MCF 10A (cell line): ENCODE measurements around the gene CYFIP1. TPM values are rescaled to one million over a fixed set of nuclear protein-coding genes. Genes with fewer than 3 reads are reported as not detected.

Experiments used
- BruUV-seq: library from RNA; stranded (reverse); fragments of 400-500 nt; replicated peaks from 2 replicates; lab custom pipeline; 2021; lab: Mats Ljungman, UMichigan
- CTCF ChIA-PET: fragments of 300-600 bp; sonication (Branson Sonifier 250); formaldehyde crosslinking; extraction: SDS; loops from one replicate; lab custom pipeline; 2021; ENCODE audit warnings: antibody characterized with exemption, inconsistent platforms; lab: Yijun Ruan, JAX
- POLR2A ChIA-PET: fragments of 300-600, 350-650 bp; sonication (Branson Sonifier 250); formaldehyde crosslinking; extraction: SDS; loops from one replicate; lab custom pipeline; 2020; ENCODE audit warnings: antibody characterized with exemption, inconsistent platforms; lab: Yijun Ruan, JAX
- DNase-seq: peaks from one replicate; pipeline ENCODE4 v3.0.0-alpha.2; 2018; ENCODE audit not compliant: unreplicated experiment
- H3K27ac Mint-ChIP-seq: one replicate; pipeline ENCODE4 v1.8.0; 2022; ENCODE audit warnings: mild to moderate bottlenecking, low read depth, mixed read lengths; ENCODE audit not compliant: unreplicated experiment
- H3K27me3 Mint-ChIP-seq: one replicate; pipeline ENCODE4 v1.8.0; 2022; ENCODE audit warnings: mixed read lengths; ENCODE audit not compliant: insufficient read depth, unreplicated experiment
- H3K36me3 Mint-ChIP-seq: one replicate; pipeline ENCODE4 v1.8.0; 2022; ENCODE audit warnings: mild to moderate bottlenecking, moderate library complexity, mixed read lengths; ENCODE audit not compliant: insufficient read depth, unreplicated experiment
- H3K4me1 Mint-ChIP-seq: one replicate; pipeline ENCODE4 v1.8.0; 2022; ENCODE audit warnings: mixed read lengths; ENCODE audit not compliant: insufficient read depth, unreplicated experiment
- H3K4me3 Mint-ChIP-seq: one replicate; pipeline ENCODE4 v1.8.0; 2022; ENCODE audit warnings: mild to moderate bottlenecking, moderate library complexity, mixed read lengths; ENCODE audit not compliant: unreplicated experiment
- H3K9me3 Mint-ChIP-seq: one replicate; pipeline ENCODE4 v1.8.0; 2022; ENCODE audit warnings: mixed read lengths; ENCODE audit not compliant: unreplicated experiment
- intact Hi-C: fragments of 100-400 bp; cut with micrococcal nuclease; formaldehyde crosslinking; loops from 2 replicates; pipeline ENCODE4 v1.14.1; 2022
- total RNA-seq: library from RNA; stranded (reverse); gene quantifications from 2 replicates; pipeline ENCODE4 v1.2.3, GENCODE V29; 2022
- TF ChIP-seq, protein P1 (sequence below): fragments of 200-600 bp; IDR thresholded peaks from one replicate; pipeline ENCODE4 v1.8.0; 2022; ENCODE audit warnings: antibody characterized with exemption, mild to moderate bottlenecking; ENCODE audit not compliant: unreplicated experiment

CYFIP1 gene
- total RNA-seq, 1 experiment from 2014 or later = 99.1 TPM

DNA sequence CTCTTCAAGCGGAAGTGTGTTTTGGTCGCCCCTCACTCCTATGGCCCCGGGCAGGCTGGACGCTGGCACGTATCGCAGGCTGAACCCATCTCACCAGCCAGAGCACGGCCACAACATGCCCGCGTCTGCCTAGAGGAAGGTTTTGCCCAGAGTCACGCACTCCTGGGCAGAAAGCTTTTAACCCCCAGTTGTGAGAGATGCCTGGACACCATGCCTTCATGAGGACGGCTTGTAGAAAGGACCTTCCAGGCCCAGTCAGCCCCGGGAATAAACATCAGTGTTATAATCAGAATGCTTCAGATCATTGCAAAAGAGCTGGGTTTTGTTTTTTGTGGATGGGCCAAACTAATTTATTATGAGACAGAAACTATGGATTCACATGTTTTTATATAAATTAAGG lies 16.5 kb downstream of the CYFIP1 start:
- ChIA-PET CTCF (interaction anchor here (0.6 kb wide), 1 partner anchor 917 kb away, joined by 4 read pairs; no protein-coding TSS in a partner anchor), POLR2A (interaction anchor here (0.6 to 2.0 kb wide), 7 partner anchors 14 to 123 kb away, joined by 3 to 9 read pairs (median 3); partner anchors contain the start of gene CYFIP1)
- intact Hi-C loops = no loop called here
- Mint-ChIP-seq H3K9me3 (no peaks in the 10 kb centered on the region), H3K27ac (peak overlapping the region; percentile 85), H3K4me3 (peak overlapping the region; percentile 39), H3K27me3 (no peaks in the 10 kb centered on the region), H3K36me3 (peaks cover 11% of the 10 kb centered on the region), H3K4me1 (peaks cover 26% of the 10 kb centered on the region)
- BruUV-seq = no TSS peak
- TF ChIP-seq, protein P1, sequence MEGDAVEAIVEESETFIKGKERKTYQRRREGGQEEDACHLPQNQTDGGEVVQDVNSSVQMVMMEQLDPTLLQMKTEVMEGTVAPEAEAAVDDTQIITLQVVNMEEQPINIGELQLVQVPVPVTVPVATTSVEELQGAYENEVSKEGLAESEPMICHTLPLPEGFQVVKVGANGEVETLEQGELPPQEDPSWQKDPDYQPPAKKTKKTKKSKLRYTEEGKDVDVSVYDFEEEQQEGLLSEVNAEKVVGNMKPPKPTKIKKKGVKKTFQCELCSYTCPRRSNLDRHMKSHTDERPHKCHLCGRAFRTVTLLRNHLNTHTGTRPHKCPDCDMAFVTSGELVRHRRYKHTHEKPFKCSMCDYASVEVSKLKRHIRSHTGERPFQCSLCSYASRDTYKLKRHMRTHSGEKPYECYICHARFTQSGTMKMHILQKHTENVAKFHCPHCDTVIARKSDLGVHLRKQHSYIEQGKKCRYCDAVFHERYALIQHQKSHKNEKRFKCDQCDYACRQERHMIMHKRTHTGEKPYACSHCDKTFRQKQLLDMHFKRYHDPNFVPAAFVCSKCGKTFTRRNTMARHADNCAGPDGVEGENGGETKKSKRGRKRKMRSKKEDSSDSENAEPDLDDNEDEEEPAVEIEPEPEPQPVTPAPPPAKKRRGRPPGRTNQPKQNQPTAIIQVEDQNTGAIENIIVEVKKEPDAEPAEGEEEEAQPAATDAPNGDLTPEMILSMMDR = no peak
- no peak for DNase-seq

DNA sequence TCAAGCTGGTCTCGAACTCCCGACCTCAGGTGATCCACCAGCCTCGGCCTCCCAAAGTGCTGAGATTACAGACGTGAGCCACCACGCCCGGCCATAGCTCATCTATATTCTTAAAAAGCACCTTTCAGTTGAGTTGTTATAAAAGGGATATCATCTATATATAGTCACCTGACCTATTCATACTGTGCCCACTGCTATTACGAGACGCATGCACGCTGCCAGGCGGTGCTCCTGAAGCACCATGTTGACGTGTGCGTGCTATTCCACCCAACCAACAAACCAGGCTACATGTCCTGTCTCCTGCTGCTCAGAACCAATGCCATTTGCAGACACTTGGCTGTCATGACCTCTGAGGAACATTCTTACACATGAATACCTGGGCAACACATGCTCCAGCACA lies 17.6 kb downstream of the CYFIP1 start:
- ChIA-PET CTCF (no interaction called here), POLR2A (no interaction called here)
- BruUV-seq = no TSS peak
- intact Hi-C loops = no loop called here
- H3K9me3 Mint-ChIP-seq = no peaks in the 10 kb centered on the region
- H3K4me3 Mint-ChIP-seq = no peak overlapping the region
- H3K36me3 Mint-ChIP-seq = peaks cover 11% of the 10 kb centered on the region
- peaks cover 19% of the 10 kb centered on the region for H3K4me1 Mint-ChIP-seq
- no peak for DNase-seq
- H3K27ac Mint-ChIP-seq = peak overlapping the region; percentile 85
- TF ChIP-seq, protein P1 = no peak
- no peaks in the 10 kb centered on the region for H3K27me3 Mint-ChIP-seq

DNA sequence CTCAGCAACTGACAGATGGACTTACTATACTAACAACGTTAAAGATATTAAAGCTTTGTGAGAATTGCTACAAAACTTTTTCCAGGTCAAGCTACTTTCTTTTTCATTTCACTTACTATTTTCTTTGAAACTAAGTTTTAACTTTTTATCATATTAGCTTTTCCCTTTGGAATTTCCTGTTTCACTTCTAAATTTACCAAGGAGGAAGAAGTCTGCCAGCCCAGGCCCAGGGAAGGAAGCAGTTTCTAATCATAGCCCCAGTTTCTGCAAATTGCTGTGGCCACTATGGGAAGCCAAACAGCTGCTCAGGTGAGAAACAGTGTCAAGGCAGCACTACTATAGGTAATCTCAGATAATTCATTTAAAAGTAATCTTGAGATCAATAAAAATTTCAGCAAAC lies 18.4 kb downstream of the CYFIP1 start:
- CTCF ChIA-PET = interaction anchor here (1.0 kb wide), 1 partner anchor 32 kb away, joined by 3 read pairs; no protein-coding TSS in a partner anchor
- TF ChIP-seq, protein P1 = no peak

DNA sequence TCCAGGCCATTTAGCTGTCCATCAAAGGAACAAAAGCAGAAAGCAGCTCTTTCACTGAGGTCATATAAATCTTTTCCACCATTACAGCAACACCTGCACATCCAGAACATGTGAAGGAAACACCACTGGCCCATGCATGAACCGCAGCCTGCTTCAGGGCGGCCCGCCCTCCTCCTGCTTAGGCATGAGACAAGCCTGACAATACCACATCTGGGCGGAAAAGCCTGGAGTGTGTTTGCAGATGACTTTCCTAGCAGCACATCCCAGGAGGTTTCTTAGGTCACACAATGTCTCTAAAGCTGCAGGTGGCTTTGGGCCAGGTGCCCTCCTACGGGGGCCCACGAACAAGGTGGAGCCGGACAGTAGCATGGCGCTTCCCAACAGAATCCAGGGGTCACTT lies 19.6 kb downstream of the CYFIP1 start:
- Mint-ChIP-seq H3K4me3 (no peak overlapping the region), H3K36me3 (peaks cover 7% of the 10 kb centered on the region), H3K27ac (peak overlapping the region; percentile 32), H3K9me3 (no peaks in the 10 kb centered on the region), H3K4me1 (peaks cover 19% of the 10 kb centered on the region), H3K27me3 (no peaks in the 10 kb centered on the region)
- TF ChIP-seq, protein P1 = no peak
- intact Hi-C loops = no loop called here
- ChIA-PET CTCF (no interaction called here), POLR2A (no interaction called here)
- no peak for DNase-seq
- no TSS peak for BruUV-seq

More for the DNA sequence above, 18.4 kb downstream of the CYFIP1 start:
- Mint-ChIP-seq H3K9me3 (no peaks in the 10 kb centered on the region), H3K27me3 (no peaks in the 10 kb centered on the region), H3K36me3 (peaks cover 11% of the 10 kb centered on the region), H3K4me3 (no peak overlapping the region), H3K4me1 (peaks cover 19% of the 10 kb centered on the region), H3K27ac (no peak overlapping the region)
- POLR2A ChIA-PET = interaction anchor here (0.7 to 0.9 kb wide), 3 partner anchors 14 to 19 kb away, joined by 3 to 4 read pairs (median 3); partner anchors contain the start of gene CYFIP1
- no peak for DNase-seq
- no TSS peak for BruUV-seq
- intact Hi-C loops = no loop called here
